GM23248 (cell line): ENCODE results near the gene HTR3B. TPM values are rescaled to one million over a fixed set of nuclear protein-coding genes. Genes with fewer than 3 reads are reported as not detected.

Experiments
- DNase-seq: peaks from one replicate; pipeline ENCODE4 v3.0.0-alpha.2; 2015
- H2AFZ ChIP-seq: fragments of 200-600 bp; sonication (generic); 2 replicates; pipeline ENCODE4 v1.6.1; 2016; ENCODE audit warnings: antibody characterized with exemption
- H3F3A ChIP-seq: fragments of 200-600 bp; sonication (generic); 2 replicates; pipeline ENCODE4 v1.6.1; 2016; ENCODE audit warnings: mild to moderate bottlenecking, antibody characterized with exemption, mixed run types; ENCODE audit not compliant: insufficient read depth
- H3K27ac ChIP-seq: fragments of 200-600 bp; sonication (generic); 2 replicates; pipeline ENCODE4 v1.5.1; 2016; ENCODE audit warnings: mild to moderate bottlenecking
- H3K27me3 ChIP-seq: fragments of 200-600 bp; sonication (generic); replicated peaks from 2 replicates; pipeline ENCODE4 v1.6.1; 2016; ENCODE audit warnings: mild to moderate bottlenecking; ENCODE audit not compliant: insufficient read depth
- H3K36me3 ChIP-seq: fragments of 200-600 bp; sonication (generic); 2 replicates; pipeline ENCODE4 v1.6.1; 2016; ENCODE audit warnings: low read depth, mild to moderate bottlenecking
- H3K4me1 ChIP-seq: fragments of 200-600 bp; sonication (generic); 2 replicates; pipeline ENCODE4 v1.6.1; 2016; ENCODE audit warnings: mild to moderate bottlenecking; ENCODE audit not compliant: insufficient read depth
- H3K4me2 ChIP-seq: fragments of 200-600 bp; sonication (generic); one replicate; pipeline ENCODE4 v1.6.1; 2016; ENCODE audit warnings: mild to moderate bottlenecking; ENCODE audit not compliant: unreplicated experiment
- H3K4me3 ChIP-seq: fragments of 200-600 bp; sonication (generic); 2 replicates; pipeline ENCODE4 v1.5.1; 2016; ENCODE audit warnings: mild to moderate bottlenecking
- H3K79me2 ChIP-seq: fragments of 200-600 bp; sonication (generic); 2 replicates; pipeline ENCODE4 v1.6.1; 2016; ENCODE audit warnings: mild to moderate bottlenecking; ENCODE audit not compliant: insufficient read depth
- H3K9ac ChIP-seq: fragments of 200-600 bp; sonication (generic); 2 replicates; pipeline ENCODE4 v1.6.1; 2016; ENCODE audit warnings: mild to moderate bottlenecking
- H3K9me2 ChIP-seq: fragments of 200-600 bp; sonication (generic); 2 replicates; pipeline ENCODE4 v1.6.1; 2016; ENCODE audit warnings: mixed run types, mild to moderate bottlenecking, moderate library complexity; ENCODE audit not compliant: insufficient read depth
- H3K9me3 ChIP-seq: fragments of 200-600 bp; sonication (generic); one replicate; pipeline ENCODE4 v1.6.1; 2017; ENCODE audit warnings: low read depth
- H4K20me1 ChIP-seq: fragments of 200-600 bp; sonication (generic); 2 replicates; pipeline ENCODE4 v1.6.0; 2016; ENCODE audit not compliant: insufficient read depth
- EZH2 ChIP-seq: fragments of 200-600 bp; sonication (generic); IDR thresholded peaks from 2 replicates; pipeline ENCODE4 v1.6.1; 2018; ENCODE audit warnings: antibody characterized with exemption, mild to moderate bottlenecking; ENCODE audit not compliant: insufficient read depth, poor library complexity, severe bottlenecking
- EZH2phosphoT487 ChIP-seq: fragments of 200-600 bp; sonication (generic); IDR thresholded peaks from 2 replicates; pipeline ENCODE4 v1.6.1; 2018; ENCODE audit warnings: antibody characterized with exemption, moderate library complexity, mild to moderate bottlenecking, low read depth; ENCODE audit not compliant: insufficient read depth
- WGBS, 2 experiments: methylation state at CpG; one replicate each; pipeline ENCODE4 v1.1.6; 2015 to 2017; ENCODE audit warnings: low lambda C conversion rate in 2 of 2, low coverage in 1 of 2; ENCODE audit errors: missing lambda C conversion rate in 2 of 2; 5-methylcytosine and 5-hydroxymethylcytosine counted together
- in situ Hi-C: fragments of 300-500 bp; cut with MboI; formaldehyde crosslinking; loops from 2 replicates; pipeline ENCODE4 v1.15.0; 2020
- polyA plus RNA-seq: library from polyadenylated mRNA; unstranded; fragments of >200 nt; fragmentation: Nextera tagmentation; extraction: Ambion mirVana; gene quantifications from 2 replicates; pipeline ENCODE4 v1.2.1, GENCODE V29; 2016
- total RNA-seq: library from RNA; depleted of rRNA; stranded (reverse); fragments of >200 nt; shearing (Covaris generic); gene quantifications from 2 replicates; pipeline ENCODE4 v1.2.3, GENCODE V29; 2014

Gene HTR3B
- total and polyA plus RNA-seq, 2 experiments from 2014 or later, result not detected

GRCh38 chr11:113894421-113894996, 10.1 kb upstream of the HTR3B start:
- Histone ChIP-seq H3K4me3 (no peak overlapping the region), H3K79me2 (no peaks in the 10 kb centered on the region), H3K4me1 (no peaks in the 10 kb centered on the region), H3F3A (no peaks in the 10 kb centered on the region), H3K9ac (no peak overlapping the region), H3K4me2 (no peak overlapping the region), H2AFZ (no peak overlapping the region), H3K9me3 (no peaks in the 10 kb centered on the region), H4K20me1 (no peaks in the 10 kb centered on the region), H3K9me2 (no peaks in the 10 kb centered on the region), H3K27me3 (peaks cover 19% of the 10 kb centered on the region; the same call in 1 of the 2 replicates), H3K27ac (no peak overlapping the region), H3K36me3 (no peaks in the 10 kb centered on the region)
- TF ChIP-seq EZH2 (no peak), EZH2phosphoT487 (no peak)
- DNase-seq, result no peak
- WGBS, 2 experiments, result 40 to 45% methylated on average over 9 of the region's 9 CpGs
- in situ Hi-C loops, result no loop called here

GRCh38 chr11:113895367-113896155, 9.0 kb upstream of the HTR3B start:
- no peak for DNase-seq
- no peaks in the 10 kb centered on the region for H3K79me2 ChIP-seq
- H2AFZ ChIP-seq, result no peak overlapping the region
- no peaks in the 10 kb centered on the region for H4K20me1 ChIP-seq
- H3K27me3 ChIP-seq, result peaks cover 27% of the 10 kb centered on the region; the same call in 1 of the 2 replicates
- TF ChIP-seq EZH2phosphoT487, result no peak
- no peak overlapping the region for H3K27ac ChIP-seq
- H3K4me2 ChIP-seq, result no peak overlapping the region
- no peaks in the 10 kb centered on the region for H3K36me3 ChIP-seq
- 40 to 44% methylated on average over 10 of the region's 10 CpGs for WGBS, 2 experiments
- no peak overlapping the region for H3K4me3 ChIP-seq
- no peaks in the 10 kb centered on the region for H3K9me2 ChIP-seq
- H3K9me3 ChIP-seq, result no peaks in the 10 kb centered on the region
- no peaks in the 10 kb centered on the region for H3K4me1 ChIP-seq
- no peaks in the 10 kb centered on the region for H3F3A ChIP-seq
- in situ Hi-C loops, result no loop called here
- no peak overlapping the region for H3K9ac ChIP-seq

GRCh38 chr11:113896156-113896879, 8.3 kb upstream of the HTR3B start:
- Histone ChIP-seq H3K27me3 (peaks cover 27% of the 10 kb centered on the region; the same call in 1 of the 2 replicates), H3K27ac (no peak overlapping the region), H3F3A (no peaks in the 10 kb centered on the region), H3K9ac (no peak overlapping the region), H3K79me2 (no peaks in the 10 kb centered on the region), H3K9me3 (no peaks in the 10 kb centered on the region), H3K4me3 (no peak overlapping the region), H3K9me2 (no peaks in the 10 kb centered on the region), H3K4me2 (no peak overlapping the region), H4K20me1 (no peaks in the 10 kb centered on the region), H3K4me1 (no peaks in the 10 kb centered on the region), H3K36me3 (no peaks in the 10 kb centered on the region), H2AFZ (no peak overlapping the region)
- DNase-seq, result peak; percentile 63
- 19 to 24% methylated on average over 10 of the region's 10 CpGs for whole genome bisulfite sequencing, 2 experiments
- no peak for TF ChIP-seq EZH2
- no peak for TF ChIP-seq EZH2phosphoT487
- in situ Hi-C loops, result no loop called here

- H3K4me3 ChIP-seq, result no peak overlapping the region
- no peak overlapping the region for H3K4me2 ChIP-seq
- H3K36me3 ChIP-seq, result no peaks in the 10 kb centered on the region
- no peaks in the 10 kb centered on the region for H3K9me2 ChIP-seq
- WGBS, 2 experiments, result 89 to 90% methylated on average over 2 of the region's 2 CpGs
- in situ Hi-C loops, result loop anchor here (5.0 kb wide), 1 partner anchor 361 kb away; no protein-coding TSS in a partner anchor
- peaks cover 54% of the 10 kb centered on the region for H3K27me3 ChIP-seq
- no peak for DNase-seq
- no peaks in the 10 kb centered on the region for H3K4me1 ChIP-seq
- no peaks in the 10 kb centered on the region for H3K9me3 ChIP-seq
- H2AFZ ChIP-seq, result no peak overlapping the region
- no peak overlapping the region for H3K27ac ChIP-seq
- TF ChIP-seq EZH2, result no peak
- TF ChIP-seq EZH2phosphoT487, result no peak
- H4K20me1 ChIP-seq, result no peaks in the 10 kb centered on the region
- no peaks in the 10 kb centered on the region for H3F3A ChIP-seq
- no peaks in the 10 kb centered on the region for H3K79me2 ChIP-seq
- H3K9ac ChIP-seq, result no peak overlapping the region
Measured at GRCh38 chr11:113901141-113901540, 3.5 kb upstream of the HTR3B start.
